Measurements from ENCODE around the gene PCSK2. TPM values are rescaled to one million over a fixed set of nuclear protein-coding genes. Genes with fewer than 3 reads are reported as not detected.

PCSK2 gene
- polyA plus RNA-seq, 2 of the 4 experiments (the other 2 are of a cell fraction), result 0.01 TPM; not detected in 1

GRCh38 chr20:17442588-17442987 is 215.7 kb downstream of the PCSK2 start:
- peak in 1 of 2 experiments; percentile 28 for DNase-seq (ENCODE audit: low read depth in 1 of 2, low spot score in 1 of 2)
- no peak overlapping the region for H3K27ac ChIP-seq
- no peak overlapping the region for H3K4me2 ChIP-seq
- POLR2A ChIA-PET, result no interaction called here
- peak in 1 of 2 experiments; percentile 29; a peak in 1 of 6 replicates for ATAC-seq
- WGBS (ENCODE audit: missing lambda C conversion rate), result 26% methylated on average over 8 of the region's 8 CpGs
- no peaks in the 10 kb centered on the region for H3K4me1 ChIP-seq
- no peak for FAIRE-seq
- peak in 1 of 2 experiments; percentile 24; a peak in 2 of 5 replicates for TF ChIP-seq RAD21 (conservative IDR thresholded peaks at IDR 0.05 in 1 of 2, IDR thresholded peaks at IDR 0.05 in 1 of 2)
- no peak for TF ChIP-seq REST (IDR thresholded peaks at IDR 0.05)
- no peak for TF ChIP-seq HOXA7 (CRISPR knock-in tag; IDR thresholded peaks at IDR 0.05)
- no peak for TF ChIP-seq CBX2 (IDR thresholded peaks at IDR 0.05; ENCODE audit: borderline replicate concordance, low read depth)
- TF ChIP-seq EHF (CRISPR knock-in tag; IDR thresholded peaks at IDR 0.05), result no peak
- no peak for TF ChIP-seq USF2 (IDR thresholded peaks at IDR 0.05)
- CTCF ChIA-PET, result interaction anchor here (0.6 to 3.1 kb wide), 5 partner anchors 8 to 641 kb away, joined by 3 to 15 read pairs (median 4); no protein-coding TSS in a partner anchor
- 0 out of 3 replicates have a peak, but pooled peaks cover 4% of the 10 kb centered on the region for H3K9me3 ChIP-seq
- no peak overlapping the region for H3K4me3 ChIP-seq

- no peak overlapping the region for H3K4me2 ChIP-seq
- no peak for DNase-seq (ENCODE audit: low read depth in 1 of 2, low spot score in 1 of 2)
- ChIA-PET POLR2A (no interaction called here), CTCF (interaction anchor here (0.8 to 3.1 kb wide), 5 partner anchors 9 to 641 kb away, joined by 3 to 15 read pairs (median 4); no protein-coding TSS in a partner anchor)
- FAIRE-seq, result no peak
- no peak for TF ChIP-seq USF2 (IDR thresholded peaks at IDR 0.05)
- no peak for TF ChIP-seq GATA3 (IDR thresholded peaks at IDR 0.05; ENCODE audit: borderline replicate concordance)
- TF ChIP-seq HES2 (IDR thresholded peaks at IDR 0.05), result no peak
- TF ChIP-seq HEYL (CRISPR knock-in tag; IDR thresholded peaks at IDR 0.05), result no peak
- TF ChIP-seq NFE2L2 (conservative IDR thresholded peaks at IDR 0.05; ENCODE audit: low read length), result no peak
- TF ChIP-seq REST (IDR thresholded peaks at IDR 0.05), result no peak
- no peak for TF ChIP-seq RCOR1 (IDR thresholded peaks at IDR 0.05; ENCODE audit: low read depth, low read length)
- TF ChIP-seq FOSL2 (IDR thresholded peaks at IDR 0.05), result no peak
- TF ChIP-seq FOSL2 (CRISPR knock-in tag; IDR thresholded peaks at IDR 0.05), result no peak
- TF ChIP-seq JUN (IDR thresholded peaks at IDR 0.05), result no peak
- TF ChIP-seq EP300 (IDR thresholded peaks at IDR 0.05), result no peak
- TF ChIP-seq ZNF302 (CRISPR knock-in tag; IDR thresholded peaks at IDR 0.05), result no peak
- no peak for TF ChIP-seq RNF2 (IDR thresholded peaks at IDR 0.05; ENCODE audit: borderline replicate concordance, low read depth)
- no peak for TF ChIP-seq MAZ (IDR thresholded peaks at IDR 0.05; ENCODE audit: borderline replicate concordance, low read depth, low read length)
- H3K4me3 ChIP-seq, result no peak overlapping the region
- H3K4me1 ChIP-seq, result no peaks in the 10 kb centered on the region
- H3K27ac ChIP-seq, result no peak overlapping the region
- H3K9me3 ChIP-seq, result 0 out of 3 replicates have a peak, but pooled peaks cover 4% of the 10 kb centered on the region
- WGBS (ENCODE audit: missing lambda C conversion rate), result 20% methylated on average over 11 of the region's 11 CpGs
- no peak for ATAC-seq
Measured at GRCh38 chr20:17443131-17443858, 216.5 kb downstream of the PCSK2 start.

All from A549 (cell line).